Suprapubic skin (tissue), 3 donors: ENCODE results near the gene NEURL1B.

Experiments used
- CTCF ChIP-seq, 2 donors: fragments of 200-600 bp in 1 of 2; fragments of 450-650 bp in 1 of 2; sonication (generic) in 1 of 2; IDR thresholded peaks; one replicate each; pipeline ENCODE4 v1.5.1; 2016 to 2019; ENCODE audit warnings: antibody characterized with exemption in 2 of 2, mild to moderate bottlenecking in 1 of 2, moderate library complexity in 1 of 2
- EP300 ChIP-seq: sonication (generic); formaldehyde crosslinking; IDR thresholded peaks from one replicate; pipeline ENCODE4 v1.6.1; 2017; ENCODE audit warnings: antibody characterized with exemption
- POLR2A ChIP-seq, 2 donors: fragments of 450-650 bp; IDR thresholded peaks; one replicate each; pipeline ENCODE4 v1.6.1; 2017; ENCODE audit warnings: antibody characterized with exemption in 2 of 2, mild to moderate bottlenecking in 2 of 2, moderate library complexity in 2 of 2

DNA sequence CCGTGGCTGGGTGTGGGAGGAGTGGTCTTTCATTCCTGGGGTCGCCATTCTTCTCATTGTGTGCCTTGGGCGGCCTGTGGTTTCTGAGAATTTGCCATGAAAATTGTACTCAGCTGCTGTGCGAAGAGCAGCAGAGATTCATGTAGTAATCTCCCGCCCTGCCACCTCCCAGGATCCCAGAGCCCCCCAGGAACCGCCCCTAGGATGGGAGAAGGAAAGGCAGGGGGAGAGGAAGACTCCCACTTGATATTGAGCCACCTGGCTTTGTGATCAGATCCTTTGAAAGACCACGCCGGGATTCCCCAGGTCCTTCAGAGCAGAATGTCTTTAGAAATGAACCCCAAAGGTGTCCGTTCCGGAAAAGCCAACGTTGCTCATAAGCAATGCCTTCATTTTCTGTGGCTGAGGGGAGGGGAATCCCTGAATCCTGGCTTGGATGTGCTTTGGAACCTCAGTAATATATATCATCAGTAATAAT, 27.6 kb downstream of the NEURL1B start:
- no peak for TF ChIP-seq CTCF (IDR thresholded peaks at IDR 0.05)
- no peak for TF ChIP-seq POLR2A (IDR thresholded peaks at IDR 0.05)
- TF ChIP-seq EP300 = no peak
